ENCODE measurements around the gene PLCH1.

PLCH1 gene

DNA sequence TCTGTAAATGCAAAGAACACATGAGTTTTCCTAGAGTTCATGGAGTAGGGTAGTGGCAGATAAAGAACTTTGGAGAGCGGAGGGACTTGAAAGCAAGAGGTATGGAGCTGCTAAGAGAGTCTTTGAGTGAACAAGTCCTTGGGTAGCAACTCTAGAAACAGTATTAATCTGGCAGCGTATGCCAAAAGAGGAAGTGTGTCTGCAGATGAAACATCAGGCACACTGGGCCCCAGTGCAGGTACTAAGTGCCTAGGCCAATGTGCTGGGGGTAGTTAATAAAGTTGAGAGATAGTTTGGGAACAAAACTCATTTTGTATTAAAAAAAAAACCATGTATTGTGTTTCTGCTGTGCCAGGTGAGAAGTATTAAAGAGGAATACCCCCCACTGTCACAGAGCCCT lies 228.4 kb downstream of the PLCH1 start:
- Histone ChIP-seq H3K4me1 (ENCODE audit: insufficient read depth, low read length) (peaks cover 11% of the 10 kb centered on the region), H3K9me3 (ENCODE audit: insufficient read depth, low read length, severe bottlenecking) (peaks cover 18% of the 10 kb centered on the region), H3K9ac (ENCODE audit: low read depth, low read length) (no peak overlapping the region), H4K20me1 (ENCODE audit: insufficient read depth, low read length) (peaks cover 2% of the 10 kb centered on the region; the same call in 1 of the 2 replicates), H3K4me2 (ENCODE audit: insufficient read depth, low read length) (no peak overlapping the region), H3K4me3 (ENCODE audit: low read depth in 1 of 2, low read length in 2 of 2) (no peak overlapping the region), H3K27me3 (ENCODE audit: insufficient read depth, low read length, poor library complexity) (no peaks in the 10 kb centered on the region), H2AFZ (ENCODE audit: low read depth, low read length) (no peak overlapping the region), H3K27ac (ENCODE audit: low read length) (no peak overlapping the region), H3K36me3 (ENCODE audit: insufficient read depth, low read length) (peaks cover 94% of the 10 kb centered on the region), H3K79me2 (ENCODE audit: insufficient read depth, low read length) (peaks cover 59% of the 10 kb centered on the region)
- no peak for ATAC-seq (ENCODE audit: insufficient read depth, low read depth)
- no peak for DNase-seq
- TF ChIP-seq, protein P1, sequence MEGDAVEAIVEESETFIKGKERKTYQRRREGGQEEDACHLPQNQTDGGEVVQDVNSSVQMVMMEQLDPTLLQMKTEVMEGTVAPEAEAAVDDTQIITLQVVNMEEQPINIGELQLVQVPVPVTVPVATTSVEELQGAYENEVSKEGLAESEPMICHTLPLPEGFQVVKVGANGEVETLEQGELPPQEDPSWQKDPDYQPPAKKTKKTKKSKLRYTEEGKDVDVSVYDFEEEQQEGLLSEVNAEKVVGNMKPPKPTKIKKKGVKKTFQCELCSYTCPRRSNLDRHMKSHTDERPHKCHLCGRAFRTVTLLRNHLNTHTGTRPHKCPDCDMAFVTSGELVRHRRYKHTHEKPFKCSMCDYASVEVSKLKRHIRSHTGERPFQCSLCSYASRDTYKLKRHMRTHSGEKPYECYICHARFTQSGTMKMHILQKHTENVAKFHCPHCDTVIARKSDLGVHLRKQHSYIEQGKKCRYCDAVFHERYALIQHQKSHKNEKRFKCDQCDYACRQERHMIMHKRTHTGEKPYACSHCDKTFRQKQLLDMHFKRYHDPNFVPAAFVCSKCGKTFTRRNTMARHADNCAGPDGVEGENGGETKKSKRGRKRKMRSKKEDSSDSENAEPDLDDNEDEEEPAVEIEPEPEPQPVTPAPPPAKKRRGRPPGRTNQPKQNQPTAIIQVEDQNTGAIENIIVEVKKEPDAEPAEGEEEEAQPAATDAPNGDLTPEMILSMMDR (IDR thresholded peaks at IDR 0.05; ENCODE audit: borderline replicate concordance, extremely low read depth, low read length, poor library complexity, severe bottlenecking) = no peak
- TF ChIP-seq EZH2 (IDR thresholded peaks at IDR 0.05; ENCODE audit: borderline replicate concordance, low read depth, low read length, severe bottlenecking) = no peak

DNA sequence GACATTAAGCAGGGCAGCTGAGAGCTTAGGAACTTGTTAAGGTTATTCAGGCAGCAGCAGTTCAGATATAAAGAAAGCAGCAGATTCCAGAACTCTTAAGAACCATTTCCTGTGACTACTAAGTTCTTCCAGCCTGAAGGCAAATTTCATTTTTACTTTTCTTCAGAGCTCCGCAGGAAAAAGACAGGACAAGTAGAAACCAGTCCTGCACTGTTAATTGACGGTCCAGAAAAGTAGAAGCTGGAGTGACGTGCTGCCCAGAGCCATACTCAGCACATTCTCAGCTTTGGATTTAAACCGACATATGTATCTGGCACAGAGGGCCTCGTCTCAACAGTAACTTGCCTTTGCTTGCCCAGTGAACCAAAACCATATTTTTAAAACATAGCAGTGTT lies 232.0 kb downstream of the PLCH1 start:
- no peak overlapping the region; the same call in 1 of the 2 replicates for H3K27ac ChIP-seq (ENCODE audit: low read length)
- peaks cover 60% of the 10 kb centered on the region for H3K36me3 ChIP-seq (ENCODE audit: insufficient read depth, low read length)
- H3K9me3 ChIP-seq (ENCODE audit: insufficient read depth, low read length, severe bottlenecking) = peaks cover 18% of the 10 kb centered on the region
- no peak overlapping the region for H3K4me2 ChIP-seq (ENCODE audit: insufficient read depth, low read length)
- ATAC-seq (ENCODE audit: insufficient read depth, low read depth) (no peak), DNase-seq (no peak)
- no peak overlapping the region for H3K9ac ChIP-seq (ENCODE audit: low read depth, low read length)
- no peaks in the 10 kb centered on the region for H3K27me3 ChIP-seq (ENCODE audit: insufficient read depth, low read length, poor library complexity)
- H3K4me3 ChIP-seq (ENCODE audit: low read depth in 1 of 2, low read length in 2 of 2) = no peak overlapping the region
- H3K4me1 ChIP-seq (ENCODE audit: insufficient read depth, low read length) = no peaks in the 10 kb centered on the region
- peaks cover 25% of the 10 kb centered on the region for H3K79me2 ChIP-seq (ENCODE audit: insufficient read depth, low read length)
- H4K20me1 ChIP-seq (ENCODE audit: insufficient read depth, low read length) = no peaks in the 10 kb centered on the region
- H2AFZ ChIP-seq (ENCODE audit: low read depth, low read length) = no peak overlapping the region
- no peak for TF ChIP-seq EZH2 (IDR thresholded peaks at IDR 0.05; ENCODE audit: borderline replicate concordance, low read depth, low read length, severe bottlenecking)
- TF ChIP-seq, protein P1 (IDR thresholded peaks at IDR 0.05; ENCODE audit: borderline replicate concordance, extremely low read depth, low read length, poor library complexity, severe bottlenecking) = no peak

DNA sequence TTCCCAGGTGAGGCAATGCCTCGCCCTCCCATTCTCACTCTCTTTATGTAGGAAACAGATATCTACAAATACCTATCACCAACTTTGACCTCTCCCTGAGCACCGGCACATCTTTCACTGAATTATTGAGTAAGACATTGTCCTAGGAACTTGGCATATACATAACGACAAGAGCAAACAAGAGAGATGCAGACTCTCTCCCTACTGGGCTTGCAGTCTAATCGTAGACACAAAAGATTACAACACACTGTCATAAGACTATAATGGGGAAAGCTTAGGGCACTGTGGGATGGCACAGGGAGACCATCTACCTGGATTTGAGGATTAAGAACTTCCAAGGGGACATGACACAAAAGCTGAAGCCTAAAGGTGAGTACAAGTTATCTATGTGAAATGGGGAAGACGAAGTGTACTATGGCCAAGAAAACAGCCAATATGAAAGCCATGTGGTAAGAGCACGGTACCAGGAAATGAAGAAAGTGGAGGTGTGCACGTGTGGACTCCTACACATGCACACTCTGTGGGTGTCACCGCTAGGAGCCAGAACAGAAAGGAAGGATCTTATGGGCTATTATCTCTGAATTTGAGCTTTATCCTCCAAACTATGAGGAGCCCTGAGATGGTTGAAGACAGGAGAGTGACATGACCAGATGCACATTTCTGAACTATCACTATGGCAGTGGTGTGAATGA lies 232.6 kb downstream of the PLCH1 start:
- H3K9me3 ChIP-seq (ENCODE audit: insufficient read depth, low read length, severe bottlenecking) = peaks cover 18% of the 10 kb centered on the region
- H2AFZ ChIP-seq (ENCODE audit: low read depth, low read length) = no peak overlapping the region
- no peak overlapping the region for H3K4me3 ChIP-seq (ENCODE audit: low read depth in 1 of 2, low read length in 2 of 2)
- no peak overlapping the region for H3K4me2 ChIP-seq (ENCODE audit: insufficient read depth, low read length)
- TF ChIP-seq EZH2 (IDR thresholded peaks at IDR 0.05; ENCODE audit: borderline replicate concordance, low read depth, low read length, severe bottlenecking) = no peak
- TF ChIP-seq, protein P1 (IDR thresholded peaks at IDR 0.05; ENCODE audit: borderline replicate concordance, extremely low read depth, low read length, poor library complexity, severe bottlenecking) = no peak
- H3K9ac ChIP-seq (ENCODE audit: low read depth, low read length) = no peak overlapping the region
- H3K79me2 ChIP-seq (ENCODE audit: insufficient read depth, low read length) = peaks cover 20% of the 10 kb centered on the region
- DNase-seq = no peak
- H3K36me3 ChIP-seq (ENCODE audit: insufficient read depth, low read length) = peaks cover 55% of the 10 kb centered on the region
- H4K20me1 ChIP-seq (ENCODE audit: insufficient read depth, low read length) = no peaks in the 10 kb centered on the region
- no peaks in the 10 kb centered on the region for H3K4me1 ChIP-seq (ENCODE audit: insufficient read depth, low read length)
- no peaks in the 10 kb centered on the region for H3K27me3 ChIP-seq (ENCODE audit: insufficient read depth, low read length, poor library complexity)
- no peak for ATAC-seq (ENCODE audit: insufficient read depth, low read depth)
- H3K27ac ChIP-seq (ENCODE audit: low read length) = no peak overlapping the region; the same call in 1 of the 2 replicates

Data from DND-41 (cell line).